B cell (primary cell): ENCODE data around the gene PEX12. TPM values are rescaled to one million over a fixed set of nuclear protein-coding genes. Genes with fewer than 3 reads are reported as not detected.
"Not testable (repeated sequence)": the region's sequence is repeated elsewhere in the genome, so short reads cannot be mapped to it uniquely, and the experiment has no call there.

Source experiments
- ATAC-seq: fragments of 200-7000 bp; cut with Tn5 transposase; one replicate; pipeline ENCODE4 v1.10.0; 2021; ENCODE audit warnings: low read depth, mild to moderate bottlenecking, moderate number of reproducible peaks, moderate library complexity
- CTCF ChIA-PET: fragments of 350-600 bp; sonication (Branson Sonifier 250); formaldehyde crosslinking; loops from one replicate; lab custom pipeline; 2021; ENCODE audit warnings: antibody characterized with exemption, inconsistent platforms; lab: Charles Lee
- POLR2A ChIA-PET: fragments of 350-600 bp; sonication (Branson Sonifier 250); formaldehyde crosslinking; loops from one replicate; lab custom pipeline; 2021; ENCODE audit warnings: antibody characterized with exemption; lab: Charles Lee
- DNase-seq: peaks from one replicate; pipeline ENCODE4 v3.0.0; 2013
- H2AFZ ChIP-seq: 2 replicates; pipeline ENCODE4 v1.6.1; 2012; ENCODE audit warnings: mild to moderate bottlenecking, low read depth, low read length; ENCODE audit not compliant: insufficient read depth, poor library complexity, severe bottlenecking
- H3K27ac ChIP-seq, 2 donors: 1 replicate in 1 of 2; 2 replicates in 1 of 2; pipeline ENCODE4 v1.5.1; 2012 to 2013; ENCODE audit warnings: low read length in 2 of 2, mild to moderate bottlenecking in 2 of 2, moderate library complexity in 1 of 2
- H3K27me3 ChIP-seq, 4 experiments: fragments of 200-600 bp in 1 of 4; sonication (generic) in 1 of 4; replicated peaks in 1 of 4; 1 replicate in 2 of 4; 2 replicates in 2 of 4; pipeline versions ENCODE4 v1.6.1 to v1.7.0; 2013 to 2016; ENCODE audit warnings: low read length in 3 of 4, mild to moderate bottlenecking in 2 of 4, mixed read lengths in 1 of 4, moderate library complexity in 1 of 4; ENCODE audit not compliant: insufficient read depth in 4 of 4, control insufficient read depth in 3 of 4; ENCODE audit errors: control extremely low read depth in 1 of 4
- H3K36me3 ChIP-seq, 2 experiments: replicated peaks in 1 of 2; 1 replicate in 1 of 2; 2 replicates in 1 of 2; pipeline versions ENCODE4 v1.6.1 to v1.7.1; 2013; ENCODE audit warnings: low read length in 1 of 2; ENCODE audit not compliant: insufficient read depth in 2 of 2, control insufficient read depth in 1 of 2; ENCODE audit errors: control extremely low read depth in 1 of 2, extremely low read depth in 1 of 2
- H3K4me1 ChIP-seq, 2 donors: fragments of 200-600 bp in 1 of 2; sonication (generic) in 1 of 2; 1 replicate in 1 of 2; 2 replicates in 1 of 2; pipeline versions ENCODE4 v1.5.1 to v1.6.1; 2013 to 2017; ENCODE audit warnings: low read length in 2 of 2; ENCODE audit not compliant: control insufficient read depth in 2 of 2, insufficient read depth in 2 of 2
- H3K4me2 ChIP-seq: replicated peaks from 2 replicates; pipeline ENCODE3; 2012; ENCODE audit warnings: mild to moderate bottlenecking, low read depth, low read length; ENCODE audit not compliant: poor library complexity, severe bottlenecking
- H3K4me3 ChIP-seq, 5 experiments: fragments of 200-600 bp in 1 of 5; sonication (generic) in 1 of 5; 1 replicate in 3 of 5; 2 replicates in 2 of 5; pipeline versions ENCODE4 v1.5.1 to v1.7.0; 2011 to 2016; ENCODE audit warnings: low read length in 4 of 5, mild to moderate bottlenecking in 4 of 5, low read depth in 2 of 5, control low read depth in 1 of 5, moderate library complexity in 1 of 5; ENCODE audit not compliant: insufficient read depth in 1 of 5; ENCODE audit errors: control extremely low read depth in 1 of 5, extremely low read depth in 1 of 5
- H3K79me2 ChIP-seq: fragments of 200-600 bp; sonication (generic); one replicate; pipeline ENCODE4 v1.6.0; 2016; ENCODE audit warnings: low read length; ENCODE audit not compliant: control insufficient read depth, insufficient read depth
- H3K9ac ChIP-seq: fragments of 200-600 bp; sonication (generic); 2 replicates; pipeline ENCODE4 v1.6.1; 2017; ENCODE audit warnings: mild to moderate bottlenecking, low read length, moderate library complexity
- H3K9me3 ChIP-seq, 3 donors: one replicate each; pipeline versions ENCODE4 v1.6.1 to v1.7.1; 2013; ENCODE audit warnings: low read length in 2 of 3; ENCODE audit not compliant: control insufficient read depth in 2 of 3, insufficient read depth in 1 of 3; ENCODE audit errors: control extremely low read depth in 1 of 3
- H4K20me1 ChIP-seq: 2 replicates; pipeline ENCODE4 v1.6.0; 2012; ENCODE audit warnings: mild to moderate bottlenecking, low read length; ENCODE audit not compliant: insufficient read depth, control insufficient read depth, poor library complexity, severe bottlenecking
- H3K27ac Mint-ChIP-seq: one replicate; pipeline ENCODE4 v1.8.0; 2021; ENCODE audit warnings: mixed read lengths
- H3K27me3 Mint-ChIP-seq: one replicate; pipeline ENCODE4 v1.8.0; 2021; ENCODE audit warnings: mixed read lengths
- H3K4me1 Mint-ChIP-seq: one replicate; pipeline ENCODE4 v1.8.0; 2021; ENCODE audit warnings: mixed read lengths
- H3K4me3 Mint-ChIP-seq: one replicate; pipeline ENCODE4 v1.8.0; 2021; ENCODE audit warnings: mixed read lengths
- H3K9me3 Mint-ChIP-seq: one replicate; pipeline ENCODE4 v1.8.0; 2022; ENCODE audit warnings: mixed read lengths; ENCODE audit not compliant: insufficient read depth
- CTCF ChIP-seq: fragments of 200-600 bp; IDR thresholded peaks from one replicate; pipeline ENCODE4 v1.8.0; 2022; ENCODE audit warnings: antibody characterized with exemption, mild to moderate bottlenecking
- EZH2 ChIP-seq: IDR thresholded peaks from 2 replicates; pipeline ENCODE4 v1.6.1; 2012; ENCODE audit warnings: borderline replicate concordance, low read depth, mild to moderate bottlenecking, moderate library complexity, low read length; ENCODE audit not compliant: insufficient read depth, poor library complexity, severe bottlenecking
- WGBS: methylation state at CpG from one replicate; pipeline ENCODE4 v1.1.5; 2013; ENCODE audit warnings: missing lambda C conversion rate; ENCODE audit not compliant: insufficient coverage; 5-methylcytosine and 5-hydroxymethylcytosine counted together
- intact Hi-C: fragments of 100-400 bp; cut with micrococcal nuclease; formaldehyde crosslinking; loops from one replicate; pipeline ENCODE4 v1.10.0; 2022
- polyA plus RNA-seq: library from polyadenylated mRNA; depleted of rRNA; stranded (reverse); fragments of >200 nt; gene quantifications from 2 replicates; pipeline ENCODE4 v1.2.3, GENCODE V29; 2012
- total RNA-seq, 2 donors: library from RNA; stranded (reverse); fragments of 120-200 nt in 1 of 2; gene quantifications; 1 replicate in 1 of 2; 2 replicates in 1 of 2; pipeline versions ENCODE4 v1.2.3 to v1.2.4, GENCODE V29; 2013 to 2022

Gene PEX12
- total and polyA plus RNA-seq, 2 donors (not counting 1 experiment from before 2014, with no cell fraction given), result 2.6 to 5.1 TPM

- ChIA-PET POLR2A (interaction anchor here (0.6 kb wide), 1 partner anchor 244 kb away, joined by 3 read pairs; no protein-coding TSS in a partner anchor), CTCF (interaction anchor here (12.8 kb wide), 1 partner anchor 218 kb away, joined by 360 read pairs; no protein-coding TSS in a partner anchor)
- Histone ChIP-seq H4K20me1 (no peaks in the 10 kb centered on the region), H3K4me3 (no peak overlapping the region), H3K4me1 (no peaks in the 10 kb centered on the region), H3K36me3 (no peaks in the 10 kb centered on the region), H3K79me2 (no peaks in the 10 kb centered on the region), H3K9ac (no peak overlapping the region), H2AFZ (no peak overlapping the region), H3K9me3 (no peaks in the 10 kb centered on the region), H3K27ac (no peak overlapping the region), H3K27me3 (no peaks in the 10 kb centered on the region), H3K4me2 (no peak overlapping the region)
- H3K27me3 Mint-ChIP-seq, result peaks cover 10% of the 10 kb centered on the region
- H3K9me3 Mint-ChIP-seq, result no peaks in the 10 kb centered on the region
- H3K4me3 Mint-ChIP-seq, result no peak overlapping the region
- TF ChIP-seq CTCF, result no peak
- peaks cover 1% of the 10 kb centered on the region for H3K4me1 Mint-ChIP-seq
- WGBS, result no CpG with 5 or more reads among the region's 1 CpG
- no peak overlapping the region for H3K27ac Mint-ChIP-seq
- intact Hi-C loops, result loop anchor here (10.0 kb wide), 1 partner anchor 1106 kb away; no protein-coding TSS in a partner anchor
- no peak for DNase-seq
- no peak for ATAC-seq
Observed at GRCh38 chr17:35531160-35531559, 47.2 kb downstream of the PEX12 start.

GRCh38 chr17:35529866-35530265 is 48.5 kb downstream of the PEX12 start:
- POLR2A ChIA-PET, result interaction anchor here (0.6 kb wide), 1 partner anchor 32 kb away, joined by 4 read pairs; no protein-coding TSS in a partner anchor
- no peak overlapping the region for H3K4me3 ChIP-seq
- H3K4me2 ChIP-seq, result no peak overlapping the region
- no peak overlapping the region for H2AFZ ChIP-seq
- H3K27ac ChIP-seq, result no peak overlapping the region
- Mint-ChIP-seq H3K4me3 (no peak overlapping the region), H3K9me3 (no peaks in the 10 kb centered on the region), H3K27ac (no peak overlapping the region), H3K4me1 (peaks cover 1% of the 10 kb centered on the region), H3K27me3 (peaks cover 11% of the 10 kb centered on the region)
- intact Hi-C loops, result loop anchor here (10.0 kb wide), 1 partner anchor 1105 kb away; no protein-coding TSS in a partner anchor
- CTCF ChIA-PET, result interaction anchor here (1.0 to 1.5 kb wide), 2 partner anchors 215 to 217 kb away, joined by 3 to 6 read pairs; no protein-coding TSS in a partner anchor
- H3K9ac ChIP-seq, result no peak overlapping the region
- no peaks in the 10 kb centered on the region for H3K4me1 ChIP-seq
- no peaks in the 10 kb centered on the region for H3K27me3 ChIP-seq
- H3K9me3 ChIP-seq, result no peaks in the 10 kb centered on the region
- no peak for ATAC-seq
- no peak for DNase-seq
- no peaks in the 10 kb centered on the region for H3K79me2 ChIP-seq
- H4K20me1 ChIP-seq, result no peaks in the 10 kb centered on the region
- WGBS, result 80% methylated on average over 2 of the region's 8 CpGs
- TF ChIP-seq CTCF (no peak), EZH2 (no peak)
- H3K36me3 ChIP-seq, result no peaks in the 10 kb centered on the region

GRCh38 chr17:35529326-35529725 is 49.0 kb downstream of the PEX12 start:
- CTCF ChIA-PET, result interaction anchor here (1.0 to 1.5 kb wide), 2 partner anchors 215 to 216 kb away, joined by 3 to 6 read pairs; no protein-coding TSS in a partner anchor
- H3K27me3 ChIP-seq, POLR2A ChIA-PET, H3K4me1 Mint-ChIP-seq, H3K27ac ChIP-seq, DNase-seq, H3K36me3 ChIP-seq, H3K4me3 Mint-ChIP-seq, H3K79me2 ChIP-seq, H4K20me1 ChIP-seq, H3K4me3 ChIP-seq, H3K9me3 ChIP-seq, H2AFZ ChIP-seq, H3K4me2 ChIP-seq, H3K9me3 Mint-ChIP-seq, H3K27ac Mint-ChIP-seq, ATAC-seq, H3K9ac ChIP-seq, intact Hi-C loops, H3K4me1 ChIP-seq: not testable (repeated sequence)
- no CpG with 5 or more reads among the region's 1 CpG for WGBS
- peaks cover 11% of the 10 kb centered on the region for H3K27me3 Mint-ChIP-seq
